M059J (cell line): ENCODE data around the gene TSPAN18. TPM values are rescaled to one million over a fixed set of nuclear protein-coding genes. Genes with fewer than 3 reads are reported as not detected.

ENCODE experiments used
- DNase-seq: peaks from one replicate; pipeline ENCODE4 v3.0.0-alpha.2; 2012; ENCODE audit warnings: low read depth
- total RNA-seq: library from RNA; depleted of rRNA; stranded (reverse); fragments of >200 nt; shearing (Covaris generic); gene quantifications from 2 replicates; pipeline ENCODE4 v1.2.3, GENCODE V29; 2014

TSPAN18 gene
- total RNA-seq, 1 experiment from 2014 or later: 1.1 TPM

GRCh38 chr11:44941259-44942021 lies 214.7 kb downstream of the TSPAN18 start:
- DNase-seq: no peak

DNA sequence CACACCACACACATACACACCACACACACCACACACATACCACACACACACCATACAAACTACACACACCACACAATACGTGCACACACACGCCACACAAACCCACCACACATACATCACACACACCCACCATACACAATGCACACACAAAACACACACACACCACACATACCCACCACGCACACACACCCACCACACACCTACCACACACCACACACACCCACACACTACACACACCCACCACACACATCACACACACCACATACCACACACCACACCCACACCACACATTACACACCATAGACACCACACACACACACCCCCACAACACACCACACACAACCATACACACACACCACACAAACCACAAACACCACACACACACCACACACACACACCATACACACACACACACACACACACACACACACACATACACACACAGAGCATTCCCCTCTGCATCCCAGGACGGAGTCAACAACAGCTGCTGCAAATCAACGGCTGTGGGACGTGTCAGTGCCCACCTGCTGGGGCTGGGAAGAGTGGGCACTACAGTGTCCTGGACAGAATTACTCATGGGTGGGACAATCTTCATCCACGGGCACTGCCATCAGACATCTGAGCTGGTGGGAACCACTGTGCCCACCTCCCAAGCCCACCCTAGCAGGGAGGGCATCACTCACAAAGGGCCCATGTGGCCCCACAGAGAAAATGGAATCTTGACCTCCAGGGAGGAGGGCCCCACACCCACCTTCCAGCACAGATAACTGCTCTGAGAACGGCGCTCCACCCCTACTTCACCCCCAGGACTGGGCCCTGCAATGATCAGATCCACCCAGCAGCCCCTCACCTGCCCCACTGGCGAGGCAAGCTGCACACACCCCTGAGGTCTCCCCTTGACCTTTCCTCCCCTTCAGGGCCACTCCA lies 215.5 kb downstream of the TSPAN18 start:
- DNase-seq: no peak

DNA sequence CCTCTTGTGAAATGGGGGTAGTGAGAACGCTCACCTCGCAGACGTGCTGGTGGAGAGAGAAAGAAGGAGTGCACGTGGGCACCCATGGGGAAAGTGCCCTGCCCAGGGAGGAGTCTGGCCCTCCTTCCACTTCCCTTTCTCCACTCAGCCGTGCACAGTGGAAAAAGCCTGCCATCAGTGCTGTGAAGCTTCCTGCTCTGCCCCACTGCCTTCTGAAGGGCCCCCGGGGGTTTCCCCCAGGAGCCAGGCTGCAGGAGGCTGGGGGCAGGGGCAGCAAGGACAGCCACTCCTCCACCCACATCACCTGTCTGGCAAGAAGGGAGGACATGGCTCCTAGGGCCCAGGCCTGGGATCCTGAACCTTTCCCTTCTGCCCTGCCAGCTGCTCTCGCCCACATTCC lies 216.4 kb downstream of the TSPAN18 start:
- no peak for DNase-seq

GRCh38 chr11:44943696-44944095 lies 216.9 kb downstream of the TSPAN18 start:
- no peak for DNase-seq

- DNase-seq: peak; percentile 32
These were observed 217.6 kb downstream of the TSPAN18 start for GRCh38 chr11:44944181-44944852.

- no peak for DNase-seq
These were observed 218.1 kb downstream of the TSPAN18 start for GRCh38 chr11:44944853-44945235.

DNA sequence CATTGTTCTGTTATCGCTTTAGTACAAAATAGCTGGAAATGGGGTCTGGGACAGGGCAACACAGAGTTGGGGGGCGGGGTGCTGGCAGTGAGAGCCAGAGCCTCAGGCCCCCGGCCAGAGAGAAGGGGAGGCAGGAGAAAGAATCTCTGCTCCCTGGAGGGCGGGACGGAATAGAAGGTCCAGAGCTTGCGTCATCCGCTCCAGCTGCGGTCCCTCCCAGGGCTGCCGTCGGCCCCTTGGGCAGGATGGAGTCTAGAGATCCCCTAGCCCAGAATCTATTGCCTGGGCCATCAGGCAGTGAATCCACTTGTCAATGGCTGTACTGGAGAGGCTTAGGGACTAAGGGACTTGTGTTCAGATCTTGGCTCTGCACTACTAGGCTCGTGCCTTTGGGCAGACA lies 218.9 kb downstream of the TSPAN18 start:
- no peak for DNase-seq

DNA sequence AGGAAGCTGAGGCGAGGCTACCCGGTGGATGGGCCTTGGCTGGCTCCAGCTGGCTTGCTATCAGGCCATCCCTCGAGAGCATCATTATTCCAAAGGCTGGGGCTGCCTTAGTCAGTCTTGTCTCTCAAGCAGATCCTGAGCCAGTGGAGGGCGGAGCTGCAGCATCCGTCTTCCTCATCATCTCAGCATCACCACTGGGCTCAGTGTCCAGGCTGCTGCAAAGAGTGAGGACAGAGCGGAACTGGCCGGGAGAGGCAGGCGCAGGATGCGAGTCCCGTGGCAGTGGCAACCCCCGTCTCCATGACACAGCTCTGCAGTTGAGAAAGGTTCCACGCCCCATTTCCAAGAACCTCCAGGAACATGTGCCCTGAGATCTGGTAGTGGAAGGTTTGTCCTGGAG lies 219.5 kb downstream of the TSPAN18 start:
- no peak for DNase-seq

GRCh38 chr11:44947114-44947513 lies 220.4 kb downstream of the TSPAN18 start:
- no peak for DNase-seq

DNA sequence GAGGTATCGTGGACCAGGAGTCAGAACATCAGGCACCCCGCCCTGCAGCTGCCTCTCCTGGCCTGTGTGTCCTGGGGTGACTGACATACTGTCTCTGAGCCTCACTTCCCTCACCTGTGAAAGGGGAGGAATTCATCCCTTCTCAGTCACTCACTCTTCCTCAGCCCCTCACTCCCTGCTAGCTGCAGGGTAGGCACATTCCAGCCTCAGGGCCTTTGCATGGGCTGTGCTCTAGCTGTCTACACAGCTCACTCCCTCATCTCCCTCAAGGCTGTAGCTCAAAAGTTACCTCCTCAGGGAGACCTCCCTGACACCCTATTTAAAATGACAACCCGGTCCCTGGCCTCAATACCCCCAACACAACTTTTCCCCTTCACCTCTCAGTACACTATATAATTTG lies 221.4 kb downstream of the TSPAN18 start:
- no peak for DNase-seq

DNA sequence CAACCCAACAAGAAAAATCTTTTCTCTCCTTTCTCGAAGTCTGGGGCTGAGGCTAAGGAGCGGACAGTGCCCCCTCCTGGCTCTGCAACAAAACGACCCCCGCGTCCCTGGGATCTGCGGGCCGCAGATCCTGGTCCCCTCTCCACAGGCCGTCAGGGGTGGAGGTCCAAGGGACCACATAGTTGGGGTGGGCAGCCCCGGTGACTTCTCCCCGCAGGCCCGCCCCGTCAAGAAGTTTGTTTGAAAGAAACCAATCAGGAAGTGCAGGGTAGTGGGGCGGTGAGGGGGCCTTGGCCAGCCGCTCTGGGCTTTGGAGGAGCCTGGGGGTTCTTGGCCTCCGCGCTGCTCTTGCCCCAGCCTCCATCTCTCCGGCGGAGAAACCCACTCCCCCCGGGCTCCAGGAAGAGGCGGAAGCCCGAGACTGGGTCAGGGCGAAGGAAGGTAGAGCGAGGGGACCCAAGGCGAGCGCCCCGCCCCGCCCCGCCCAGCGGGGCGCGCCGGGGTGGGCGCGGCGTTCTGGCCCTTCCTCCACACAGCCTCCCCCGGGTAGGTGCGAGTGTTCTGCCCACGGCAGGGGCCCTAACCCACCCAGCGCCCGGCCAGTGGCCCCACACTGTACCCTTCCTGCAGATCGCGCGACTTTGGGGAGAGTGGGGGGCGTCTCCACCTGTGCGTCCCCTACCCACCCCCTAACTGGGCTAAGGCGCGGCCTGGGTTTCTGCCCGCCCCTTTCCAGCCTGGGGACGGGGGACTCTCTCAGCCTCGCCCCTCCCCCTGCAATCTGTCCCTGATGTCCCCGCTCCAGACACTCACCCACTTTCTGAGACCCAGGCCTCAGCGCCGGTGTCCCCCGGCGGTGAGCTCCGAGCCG lies 222.6 kb downstream of the TSPAN18 start:
- no peak for DNase-seq

- DNase-seq: peak; percentile 20
These were observed 223.4 kb downstream of the TSPAN18 start for GRCh38 chr11:44950031-44950624.

GRCh38 chr11:44950625-44951476 lies 224.1 kb downstream of the TSPAN18 start, which contains the start of gene TP53I11:
TSS of gene TP53I11 (minus strand) at chr11:44950883. CDS start at chr11:44938335, 12,548 bp downstream.
- peak; percentile 74 for DNase-seq

DNA sequence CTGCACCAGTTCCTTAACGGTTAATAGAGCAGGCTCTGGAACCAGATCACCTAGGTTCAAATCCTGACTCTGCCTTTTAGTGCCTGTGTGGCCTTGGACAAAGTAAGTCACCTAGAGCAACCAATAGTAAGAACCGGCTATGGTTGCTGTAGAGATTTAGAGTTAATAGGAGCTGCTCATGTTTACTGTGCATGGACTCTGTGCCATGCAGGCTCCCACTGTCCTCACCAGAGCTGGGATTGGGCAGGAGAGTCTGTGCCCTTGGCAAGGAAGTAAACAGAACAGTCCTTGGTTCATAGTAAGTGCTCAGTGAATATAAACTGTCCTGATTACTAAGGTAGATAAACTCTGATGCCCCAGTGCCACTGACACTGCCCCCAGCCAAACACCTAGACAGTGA lies 225.3 kb downstream of the TSPAN18 start:
- DNase-seq: no peak

- no peak for DNase-seq
These were observed 225.9 kb downstream of the TSPAN18 start for GRCh38 chr11:44952500-44953260.

- no peak for DNase-seq
These were observed 227.5 kb downstream of the TSPAN18 start for GRCh38 chr11:44954051-44954906.

DNA sequence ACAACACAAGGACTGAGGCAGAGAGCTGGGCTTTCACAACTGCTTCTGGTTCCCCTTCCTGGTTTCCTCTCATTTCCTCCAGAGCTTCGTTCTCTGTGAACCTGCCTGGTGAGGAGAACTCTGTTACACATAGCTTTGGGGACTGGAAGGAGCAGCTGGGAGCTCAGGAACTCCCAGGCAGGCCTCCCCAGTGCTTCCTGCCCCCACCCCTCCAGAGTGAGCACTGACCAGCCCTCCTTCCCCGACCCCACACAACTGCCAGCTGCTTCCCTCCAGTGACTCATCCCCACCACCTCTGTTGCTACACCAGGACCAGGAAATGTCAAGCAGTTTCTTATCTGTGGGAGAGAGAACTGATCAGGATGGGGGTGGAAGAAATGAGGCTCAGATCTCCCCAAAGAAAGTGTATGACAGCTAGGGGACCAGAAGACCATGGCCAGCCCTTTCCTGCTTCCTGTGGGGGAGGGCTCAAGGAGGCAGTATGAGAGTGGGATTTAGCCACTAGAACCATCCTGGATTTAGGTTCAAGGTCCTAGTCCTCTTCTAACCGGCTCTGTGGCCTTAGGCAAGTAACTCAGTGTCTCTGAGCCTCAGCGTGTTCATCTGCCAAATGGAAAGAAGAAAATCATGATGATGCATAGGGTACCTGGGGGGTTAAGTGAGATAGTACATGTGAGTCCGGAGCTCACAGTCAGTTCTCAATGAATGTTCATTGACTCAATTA lies 228.4 kb downstream of the TSPAN18 start:
- peak; percentile 89 for DNase-seq
